Measurements from ENCODE around the gene MACROD2. TPM values are rescaled to one million over a fixed set of nuclear protein-coding genes. Genes with fewer than 3 reads are reported as not detected.

Gene MACROD2
- polyA plus RNA-seq, 1 donor (not counting 4 experiments of a cell fraction or from before 2014, with no cell fraction given), result 0.71 TPM

- dilution Hi-C loops (cut with MboI; ENCODE audit: extremely low pct_ligation_motif_present, low sequenced_read_pairs), result no loop called here
- H3K4me3 ChIP-seq (ENCODE audit: control insufficient read depth in 2 of 3, extremely low read depth in 1 of 3, insufficient read depth in 2 of 3, low read depth in 1 of 3, low read length in 3 of 3), result no peak overlapping the region
- no peaks in the 10 kb centered on the region for H3K9me1 ChIP-seq (ENCODE audit: control insufficient read depth, extremely low read depth, insufficient read depth, low read length)
- no peak overlapping the region for H3K4me2 ChIP-seq (ENCODE audit: control insufficient read depth, extremely low read depth, insufficient read depth, low read depth, low read length)
- no peak overlapping the region for H3K9ac ChIP-seq (ENCODE audit: control insufficient read depth, extremely low read depth, insufficient read depth, low read length)
- TF ChIP-seq CTCF (optimal IDR thresholded peaks at IDR 0.05 in 1 of 3, IDR thresholded peaks at IDR 0.05 in 1 of 3, conservative IDR thresholded peaks at IDR 0.05 in 1 of 3; ENCODE audit: extremely low read depth in 1 of 3, insufficient read depth in 2 of 3, low read length in 3 of 3) (no peak), EZH2 (IDR thresholded peaks at IDR 0.05; ENCODE audit: low read length) (no peak)
- no peak overlapping the region for H2AFZ ChIP-seq (ENCODE audit: control insufficient read depth, low read length)
- no peaks in the 10 kb centered on the region for H4K20me1 ChIP-seq (ENCODE audit: control insufficient read depth, extremely low read depth, insufficient read depth, low read length)
- H3K4me1 ChIP-seq (ENCODE audit: control insufficient read depth, extremely low read depth, insufficient read depth, low read length), result peaks cover 4% of the 10 kb centered on the region
- H3K79me2 ChIP-seq (ENCODE audit: control insufficient read depth, insufficient read depth, low read length), result no peaks in the 10 kb centered on the region
- H3K36me3 ChIP-seq (ENCODE audit: control insufficient read depth in 2 of 2, extremely low read depth in 1 of 2, insufficient read depth in 2 of 2, low read length in 2 of 2), result no peaks in the 10 kb centered on the region
- no peak overlapping the region for H3K27ac ChIP-seq (ENCODE audit: control insufficient read depth, insufficient read depth, low read length)
- FAIRE-seq (no peak), DNase-seq (ENCODE audit: low read depth, low spot score) (no peak)
- no peaks in the 10 kb centered on the region for H3K9me3 ChIP-seq (ENCODE audit: control insufficient read depth, low read depth, low read length)
- H3K27me3 ChIP-seq (ENCODE audit: control insufficient read depth, extremely low read depth, insufficient read depth, low read length), result no peaks in the 10 kb centered on the region
Observed at GRCh38 chr20:14855171-14855570, 859.9 kb downstream of the MACROD2 start.

- H3K4me2 ChIP-seq (ENCODE audit: control insufficient read depth, extremely low read depth, insufficient read depth, low read depth, low read length), result no peak overlapping the region
- peaks cover 4% of the 10 kb centered on the region for H3K4me1 ChIP-seq (ENCODE audit: control insufficient read depth, extremely low read depth, insufficient read depth, low read length)
- FAIRE-seq, result no peak
- H3K9me3 ChIP-seq (ENCODE audit: control insufficient read depth, low read depth, low read length), result no peaks in the 10 kb centered on the region
- H3K9me1 ChIP-seq (ENCODE audit: control insufficient read depth, extremely low read depth, insufficient read depth, low read length), result no peaks in the 10 kb centered on the region
- no peaks in the 10 kb centered on the region for H3K79me2 ChIP-seq (ENCODE audit: control insufficient read depth, insufficient read depth, low read length)
- no peak for DNase-seq (ENCODE audit: low read depth, low spot score)
- dilution Hi-C loops (cut with MboI; ENCODE audit: extremely low pct_ligation_motif_present, low sequenced_read_pairs), result no loop called here
- H3K36me3 ChIP-seq (ENCODE audit: control insufficient read depth in 2 of 2, extremely low read depth in 1 of 2, insufficient read depth in 2 of 2, low read length in 2 of 2), result no peaks in the 10 kb centered on the region
- no peaks in the 10 kb centered on the region for H3K27me3 ChIP-seq (ENCODE audit: control insufficient read depth, extremely low read depth, insufficient read depth, low read length)
- no peak overlapping the region for H3K4me3 ChIP-seq (ENCODE audit: control insufficient read depth in 2 of 3, extremely low read depth in 1 of 3, insufficient read depth in 2 of 3, low read depth in 1 of 3, low read length in 3 of 3)
- no peaks in the 10 kb centered on the region for H4K20me1 ChIP-seq (ENCODE audit: control insufficient read depth, extremely low read depth, insufficient read depth, low read length)
- no peak overlapping the region for H3K27ac ChIP-seq (ENCODE audit: control insufficient read depth, insufficient read depth, low read length)
- TF ChIP-seq EZH2 (IDR thresholded peaks at IDR 0.05; ENCODE audit: low read length) (no peak), CTCF (optimal IDR thresholded peaks at IDR 0.05 in 1 of 3, IDR thresholded peaks at IDR 0.05 in 1 of 3, conservative IDR thresholded peaks at IDR 0.05 in 1 of 3; ENCODE audit: extremely low read depth in 1 of 3, insufficient read depth in 2 of 3, low read length in 3 of 3) (no peak)
- H2AFZ ChIP-seq (ENCODE audit: control insufficient read depth, low read length), result no peak overlapping the region
- no peak overlapping the region for H3K9ac ChIP-seq (ENCODE audit: control insufficient read depth, extremely low read depth, insufficient read depth, low read length)
Observed at GRCh38 chr20:14859627-14860026, 864.3 kb downstream of the MACROD2 start.
